ENCODE results near the gene PPAT.

- TF ChIP-seq CTCF (IDR thresholded peaks at IDR 0.05) (no peak), POLR2A (IDR thresholded peaks at IDR 0.05) (no peak)
Measured at GRCh38 chr4:56371426-56372220, 63.8 kb downstream of the PPAT start.

Data from esophagus squamous epithelium (tissue), 4 donors.